Kidney (tissue), 14 donors: ENCODE data around the gene HSPB8. TPM values are rescaled to one million over a fixed set of nuclear protein-coding genes. Genes with fewer than 3 reads are reported as not detected.

Source experiments
- DNase-seq, 5 donors: peaks; one replicate each; pipeline ENCODE4 v3.0.0-alpha.2; 2013 to 2020
- FAIRE-seq: peaks from 2 replicates; lab custom pipeline; 2012; peaks lifted over from hg19 to GRCh38; lab: Jason Lieb, UNC
- H3K27ac ChIP-seq, 2 donors: one replicate each; pipeline ENCODE4 v1.7.0; 2013; ENCODE audit warnings: low read depth in 2 of 2, low read length in 2 of 2, inconsistent platforms in 1 of 2
- H3K27me3 ChIP-seq: one replicate; pipeline ENCODE4 v1.7.1; 2013; ENCODE audit warnings: low read length, inconsistent platforms; ENCODE audit not compliant: control insufficient read depth, insufficient read depth
- H3K36me3 ChIP-seq, 3 donors: one replicate each; pipeline versions ENCODE4 v1.7.0 to v1.7.1; 2013; ENCODE audit warnings: low read length in 3 of 3, control low read depth in 1 of 3, inconsistent platforms in 1 of 3; ENCODE audit not compliant: insufficient read depth in 3 of 3, control insufficient read depth in 2 of 3
- H3K4me1 ChIP-seq, 3 donors: one replicate each; pipeline versions ENCODE4 v1.7.0 to v1.7.1; 2013; ENCODE audit warnings: low read length in 3 of 3, inconsistent platforms in 1 of 3, low read depth in 1 of 3; ENCODE audit not compliant: control insufficient read depth in 2 of 3, insufficient read depth in 2 of 3
- H3K4me3 ChIP-seq, 3 donors: one replicate each; pipeline versions ENCODE4 v1.7.0 to v1.8.1; 2013; ENCODE audit warnings: low read length in 3 of 3, control low read depth in 1 of 3, inconsistent platforms in 1 of 3
- H3K9ac ChIP-seq, 3 donors: one replicate each; pipeline versions ENCODE4 v1.7.0 to v1.7.1; 2013; ENCODE audit warnings: low read length in 3 of 3, control low read depth in 1 of 3, inconsistent platforms in 1 of 3
- H3K9me3 ChIP-seq, 3 donors: one replicate each; pipeline versions ENCODE4 v1.7.0 to v1.7.1; 2013; ENCODE audit warnings: low read length in 3 of 3, control low read depth in 1 of 3, inconsistent platforms in 1 of 3; ENCODE audit not compliant: control insufficient read depth in 2 of 3, insufficient read depth in 1 of 3
- intact Hi-C: fragments of 100-400 bp; cut with DNase I; formaldehyde crosslinking; loops from one replicate; pipeline ENCODE4 v1.11.1; 2022
- polyA plus RNA-seq: library from polyadenylated mRNA; stranded (reverse); fragments of 350-450 nt; fragmentation: Illumina TruSeq; extraction: RNeasy Lipid Tissue Mini Kit (QIAGEN cat#74804); gene quantifications from one replicate; pipeline ENCODE4 v1.2.3, GENCODE V29; 2014; ENCODE audit warnings: low read depth, low replicate concordance; ENCODE audit not compliant: insufficient read depth
- total RNA-seq: library from RNA; stranded (reverse); fragmentation: NEBNext Ultra II Directional; extraction: Animal tissue kit (Norgen Biotek cat#: 25700); gene quantifications from one replicate; pipeline ENCODE4 v1.2.1, GENCODE V29; 2021
- TF ChIP-seq, protein P1 (sequence below): IDR thresholded peaks from 3 replicates; pipeline ENCODE4 v1.5.1; 2012; ENCODE audit warnings: mild to moderate bottlenecking, moderate library complexity, borderline replicate concordance; ENCODE audit not compliant: insufficient read depth; ENCODE audit errors: extremely low read depth
- donor health status: control.
- donor health status: control.
- donor health status: control.
- donor health status: control.
- donor health status: control.
- donor health status: DM: yes; HTN: yes; CAD: no.
- donor health status: Normal renal cell carcinoma (clear cell type).

The HSPB8 gene
- total and polyA plus RNA-seq, 2 donors from 2014 or later, result 67.2 to 81.3 TPM

DNA sequence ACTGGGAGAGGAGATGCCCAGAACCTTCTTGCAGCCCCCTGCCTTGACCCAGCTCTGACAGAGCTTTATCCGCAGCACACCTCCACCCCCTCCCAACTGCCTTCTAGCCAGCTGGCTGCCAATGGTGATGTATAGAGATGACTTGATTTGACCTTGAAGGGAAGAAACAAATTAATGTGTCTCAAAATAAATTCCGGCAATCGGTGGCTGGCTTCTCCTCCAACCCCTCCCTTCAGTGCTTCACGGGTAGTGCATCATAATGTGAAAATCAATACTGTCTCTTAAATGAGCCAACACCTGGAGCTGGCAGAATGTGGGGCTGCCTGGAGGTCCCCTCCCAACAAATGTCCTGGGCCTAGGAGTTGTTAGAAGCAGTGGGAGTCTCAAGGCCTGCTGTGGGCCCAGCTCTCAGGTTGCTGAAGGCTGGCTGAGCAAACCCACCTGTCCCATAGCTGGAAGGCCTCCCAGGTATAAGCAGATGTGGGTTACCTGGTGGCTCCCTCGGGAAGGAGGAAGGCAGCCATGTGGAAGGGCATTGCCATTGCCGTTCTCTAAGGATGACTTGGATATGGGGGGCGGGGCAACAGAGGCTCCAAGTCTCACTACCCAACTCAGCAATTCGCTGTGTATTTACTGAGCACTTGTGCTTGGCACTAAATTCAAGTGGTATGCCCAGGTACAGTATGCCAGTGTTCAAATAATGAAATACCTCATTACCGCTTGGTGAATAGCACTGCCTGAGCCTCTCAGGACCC is 23.2 kb downstream of the HSPB8 start:
- Histone ChIP-seq H3K27ac (no peak overlapping the region), H3K9ac (no peak overlapping the region), H3K4me1 (no peaks in the 10 kb centered on the region), H3K9me3 (no peaks in the 10 kb centered on the region), H3K27me3 (no peaks in the 10 kb centered on the region), H3K36me3 (no peaks in the 10 kb centered on the region), H3K4me3 (no peak overlapping the region)
- FAIRE-seq (no peak), DNase-seq (no peak)
- intact Hi-C loops, result no loop called here
- TF ChIP-seq, protein P1, sequence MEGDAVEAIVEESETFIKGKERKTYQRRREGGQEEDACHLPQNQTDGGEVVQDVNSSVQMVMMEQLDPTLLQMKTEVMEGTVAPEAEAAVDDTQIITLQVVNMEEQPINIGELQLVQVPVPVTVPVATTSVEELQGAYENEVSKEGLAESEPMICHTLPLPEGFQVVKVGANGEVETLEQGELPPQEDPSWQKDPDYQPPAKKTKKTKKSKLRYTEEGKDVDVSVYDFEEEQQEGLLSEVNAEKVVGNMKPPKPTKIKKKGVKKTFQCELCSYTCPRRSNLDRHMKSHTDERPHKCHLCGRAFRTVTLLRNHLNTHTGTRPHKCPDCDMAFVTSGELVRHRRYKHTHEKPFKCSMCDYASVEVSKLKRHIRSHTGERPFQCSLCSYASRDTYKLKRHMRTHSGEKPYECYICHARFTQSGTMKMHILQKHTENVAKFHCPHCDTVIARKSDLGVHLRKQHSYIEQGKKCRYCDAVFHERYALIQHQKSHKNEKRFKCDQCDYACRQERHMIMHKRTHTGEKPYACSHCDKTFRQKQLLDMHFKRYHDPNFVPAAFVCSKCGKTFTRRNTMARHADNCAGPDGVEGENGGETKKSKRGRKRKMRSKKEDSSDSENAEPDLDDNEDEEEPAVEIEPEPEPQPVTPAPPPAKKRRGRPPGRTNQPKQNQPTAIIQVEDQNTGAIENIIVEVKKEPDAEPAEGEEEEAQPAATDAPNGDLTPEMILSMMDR, result no peak

DNA sequence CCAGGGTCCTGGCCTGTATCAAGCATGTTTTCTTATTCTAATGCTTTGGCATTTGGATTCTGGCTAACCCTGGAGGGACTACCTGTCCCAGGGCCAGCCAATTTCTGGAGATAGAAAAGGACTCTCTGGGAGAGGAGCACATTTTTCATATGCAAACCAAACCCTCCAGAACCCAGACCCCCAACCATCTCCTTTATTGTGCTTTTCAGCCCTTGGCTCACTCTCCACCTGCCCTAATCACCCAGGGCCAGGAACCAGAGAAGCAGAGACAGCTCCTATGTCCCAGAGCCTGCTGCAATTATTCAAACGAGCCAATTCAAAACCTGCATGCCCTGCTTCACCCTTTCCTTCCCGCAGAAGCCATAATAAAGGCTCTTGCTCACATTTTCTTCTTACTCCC is 23.8 kb downstream of the HSPB8 start:
- H3K27ac ChIP-seq, result no peak overlapping the region
- no peaks in the 10 kb centered on the region for H3K9me3 ChIP-seq
- FAIRE-seq (no peak), DNase-seq (no peak)
- no peaks in the 10 kb centered on the region for H3K36me3 ChIP-seq
- no peak overlapping the region for H3K9ac ChIP-seq
- no peak overlapping the region for H3K4me3 ChIP-seq
- TF ChIP-seq, protein P1, result no peak
- intact Hi-C loops, result no loop called here
- H3K4me1 ChIP-seq, result peaks cover 0 to 2% (median 0%) of the 10 kb centered on the region in 3 donors
- H3K27me3 ChIP-seq, result no peaks in the 10 kb centered on the region

DNA sequence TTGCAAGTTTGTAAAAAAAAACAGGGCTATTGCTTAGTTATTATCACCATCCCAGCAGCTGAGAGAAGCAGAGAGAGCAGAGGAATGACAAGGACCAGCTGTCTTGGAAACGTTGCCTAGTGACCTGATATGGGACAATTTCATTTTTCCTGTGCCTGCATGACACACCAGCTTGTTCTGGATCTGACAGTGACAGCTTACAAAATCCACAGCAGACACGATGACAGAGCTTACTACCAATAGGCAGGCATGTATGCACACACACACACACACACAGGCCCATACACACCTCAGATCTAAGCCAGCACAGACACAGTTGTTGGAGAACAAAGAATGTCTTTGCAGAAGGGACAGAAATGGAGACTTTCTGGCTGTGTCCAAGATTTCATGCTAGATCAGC is 25.4 kb downstream of the HSPB8 start:
- intact Hi-C loops, result no loop called here
- no peaks in the 10 kb centered on the region for H3K9me3 ChIP-seq
- peak in 3 of 5 donors; percentile 22 to 79 (median 42) for DNase-seq
- peaks cover 0 to 2% (median 0%) of the 10 kb centered on the region in 3 donors for H3K4me1 ChIP-seq
- no peak for FAIRE-seq
- no peak overlapping the region for H3K4me3 ChIP-seq
- no peaks in the 10 kb centered on the region for H3K27me3 ChIP-seq
- TF ChIP-seq, protein P1, result no peak
- H3K27ac ChIP-seq, result no peak overlapping the region
- H3K36me3 ChIP-seq, result no peaks in the 10 kb centered on the region
- no peak overlapping the region for H3K9ac ChIP-seq
